GF-D8 (cell line): ENCODE data around the gene MUC5B.
"Not testable (repeated sequence)": the region's sequence is repeated elsewhere in the genome, so short reads cannot be mapped to it uniquely, and the experiment has no call there.

Source experiments
- DNase-seq: peaks from one replicate; lab custom pipeline; 2025; lab: John Stamatoyannopoulos, UW

Gene MUC5B

GRCh38 chr11:1266976-1267375 is 44.1 kb downstream of the MUC5B start:
- DNase-seq: not testable (repeated sequence)

- no peak for DNase-seq
Measured at GRCh38 chr11:1267441-1268100, 44.7 kb downstream of the MUC5B start.

GRCh38 chr11:1269957-1270356 is 47.1 kb downstream of the MUC5B start:
- DNase-seq: no peak

- DNase-seq: no peak
Measured at GRCh38 chr11:1270476-1270875, 47.6 kb downstream of the MUC5B start.

- DNase-seq: no peak
Measured at GRCh38 chr11:1271002-1271401, 48.1 kb downstream of the MUC5B start.

GRCh38 chr11:1271406-1271805 is 48.5 kb downstream of the MUC5B start:
- no peak for DNase-seq

- DNase-seq: no peak
Measured at GRCh38 chr11:1271927-1272326, 49.1 kb downstream of the MUC5B start.

GRCh38 chr11:1272531-1272930 is 49.7 kb downstream of the MUC5B start:
- no peak for DNase-seq

GRCh38 chr11:1274501-1274900 is 51.6 kb downstream of the MUC5B start:
- DNase-seq: no peak

GRCh38 chr11:1275021-1275420 is 52.2 kb downstream of the MUC5B start:
- no peak for DNase-seq

GRCh38 chr11:1276041-1276790 is 53.4 kb downstream of the MUC5B start:
- no peak for DNase-seq

- no peak for DNase-seq
Measured at GRCh38 chr11:1276866-1277615, 54.2 kb downstream of the MUC5B start.

- DNase-seq: no peak
Measured at GRCh38 chr11:1277936-1278512, 55.2 kb downstream of the MUC5B start.

- DNase-seq: no peak
Measured at GRCh38 chr11:1278766-1279673, 56.2 kb downstream of the MUC5B start.

GRCh38 chr11:1279674-1280055 is 56.8 kb downstream of the MUC5B start:
- DNase-seq: no peak

GRCh38 chr11:1280116-1281035 is 57.5 kb downstream of the MUC5B start:
- DNase-seq: no peak

- DNase-seq: no peak
Measured at GRCh38 chr11:1281326-1281973, 58.6 kb downstream of the MUC5B start.

- no peak for DNase-seq
Measured at GRCh38 chr11:1281974-1282365, 59.1 kb downstream of the MUC5B start.

- no peak for DNase-seq
Measured at GRCh38 chr11:1283091-1283511, 60.2 kb downstream of the MUC5B start.

- DNase-seq: no peak
Measured at GRCh38 chr11:1283906-1284305, 61.0 kb downstream of the MUC5B start.
